ENCODE results near the gene DDX3X. TPM values are rescaled to one million over a fixed set of nuclear protein-coding genes. Genes with fewer than 3 reads are reported as not detected.

The DDX3X gene
- polyA plus RNA-seq, 3 donors, result 165 to 280 (median 200) TPM

GRCh38 chrX:41335198-41335957 lies 1.4 kb downstream of the DDX3X start:
- Histone ChIP-seq H4K20me1 (ENCODE audit: insufficient read depth, low read length) (peaks cover 61% of the 10 kb centered on the region), H3K36me3 (replicated peaks in 1 of 2; ENCODE audit: control insufficient read depth in 1 of 2, insufficient read depth in 2 of 2, low read length in 2 of 2) (peaks cover 18 to 31% of the 10 kb centered on the region in 2 donors), H3K4me1 (ENCODE audit: control insufficient read depth in 1 of 2, insufficient read depth in 2 of 2, low read length in 2 of 2) (peaks cover 32 to 83% of the 10 kb centered on the region in 2 donors), H3K27ac (ENCODE audit: low read depth in 1 of 2, low read length in 2 of 2) (peak overlapping the region; percentile 93 to 100), H3K9ac (ENCODE audit: insufficient read depth, low read length, poor library complexity, severe bottlenecking) (peak overlapping the region; percentile 97), H3K27me3 (ENCODE audit: control insufficient read depth in 2 of 2, insufficient read depth in 2 of 2, low read length in 2 of 2) (no peaks in the 10 kb centered on the region), H2AFZ (ENCODE audit: insufficient read depth, low read depth, low read length, poor library complexity, severe bottlenecking) (no peak overlapping the region), H3K9me3 (replicated peaks in 1 of 2; ENCODE audit: control insufficient read depth in 1 of 2, insufficient read depth in 1 of 2, low read length in 2 of 2) (no peaks in the 10 kb centered on the region), H3K4me3 (replicated peaks in 1 of 3; ENCODE audit: low read depth in 2 of 3, low read length in 3 of 3) (peak overlapping the region; percentile 79 to 88 (median 84)), H3K4me2 (replicated peaks; ENCODE audit: extremely low read depth, low read length, poor library complexity, severe bottlenecking) (peak overlapping the region; percentile 91), H3K79me2 (ENCODE audit: insufficient read depth, low read length) (peaks cover 70% of the 10 kb centered on the region)
- intact Hi-C loops (cut with micrococcal nuclease), result loop anchor here (5.0 to 10.0 kb wide), 2 partner anchors 47 to 61 kb away; no protein-coding TSS in a partner anchor
- Mint-ChIP-seq H3K27ac (peak overlapping the region; percentile 100), H3K27me3 (ENCODE audit: low read depth in 3 of 3) (peaks cover 0 to 17% (median 0%) of the 10 kb centered on the region in 3 donors), H3K4me3 (peak overlapping the region; percentile 92 to 94), H3K4me1 (peaks cover 35% of the 10 kb centered on the region), H3K9me3 (peaks cover 0 to 6% (median 0%) of the 10 kb centered on the region in 7 donors), H3K36me3 (peaks cover 26 to 44% of the 10 kb centered on the region in 2 donors)
- WGBS (ENCODE audit: insufficient coverage), result 0% methylated on average over 4 of the region's 15 CpGs
- TF ChIP-seq CTCF (IDR thresholded peaks at IDR 0.05), result no peak
- DNase-seq, result peak in 1 of 3 donors; percentile 55

- Mint-ChIP-seq H3K27me3 (ENCODE audit: low read depth in 3 of 3) (peaks cover 0 to 16% (median 0%) of the 10 kb centered on the region in 3 donors), H3K9me3 (peaks cover 0 to 6% (median 0%) of the 10 kb centered on the region in 7 donors), H3K27ac (peak overlapping the region; percentile 100), H3K4me3 (peak overlapping the region; percentile 92 to 94), H3K36me3 (peaks cover 26 to 50% of the 10 kb centered on the region in 2 donors), H3K4me1 (peaks cover 32% of the 10 kb centered on the region)
- Histone ChIP-seq H3K4me1 (ENCODE audit: control insufficient read depth in 1 of 2, insufficient read depth in 2 of 2, low read length in 2 of 2) (peaks cover 26 to 83% of the 10 kb centered on the region in 2 donors), H3K36me3 (replicated peaks in 1 of 2; ENCODE audit: control insufficient read depth in 1 of 2, insufficient read depth in 2 of 2, low read length in 2 of 2) (peaks cover 23 to 37% of the 10 kb centered on the region in 2 donors), H3K27ac (ENCODE audit: low read depth in 1 of 2, low read length in 2 of 2) (peak overlapping the region in 1 of 2 donors; percentile 93), H3K4me3 (replicated peaks in 1 of 3; ENCODE audit: low read depth in 2 of 3, low read length in 3 of 3) (peak overlapping the region; percentile 79 to 88 (median 84)), H3K79me2 (ENCODE audit: insufficient read depth, low read length) (peaks cover 72% of the 10 kb centered on the region), H3K4me2 (replicated peaks; ENCODE audit: extremely low read depth, low read length, poor library complexity, severe bottlenecking) (peak overlapping the region; percentile 91), H3K9me3 (replicated peaks in 1 of 2; ENCODE audit: control insufficient read depth in 1 of 2, insufficient read depth in 1 of 2, low read length in 2 of 2) (no peaks in the 10 kb centered on the region), H4K20me1 (ENCODE audit: insufficient read depth, low read length) (peaks cover 66% of the 10 kb centered on the region), H2AFZ (ENCODE audit: insufficient read depth, low read depth, low read length, poor library complexity, severe bottlenecking) (no peak overlapping the region), H3K9ac (ENCODE audit: insufficient read depth, low read length, poor library complexity, severe bottlenecking) (peak overlapping the region; percentile 97), H3K27me3 (ENCODE audit: control insufficient read depth in 2 of 2, insufficient read depth in 2 of 2, low read length in 2 of 2) (no peaks in the 10 kb centered on the region)
- no peak for DNase-seq
- no CpG with 5 or more reads among the region's 6 CpGs for WGBS (ENCODE audit: insufficient coverage)
- intact Hi-C loops (cut with micrococcal nuclease), result loop anchor here (5.0 to 10.0 kb wide), 2 partner anchors 46 to 61 kb away; no protein-coding TSS in a partner anchor
- no peak for TF ChIP-seq CTCF (IDR thresholded peaks at IDR 0.05)
These were observed 2.0 kb downstream of the DDX3X start for GRCh38 chrX:41335958-41336331.
